Eye (tissue), 1 donor: ENCODE measurements around the gene WDR36.
A peak's percentile ranks its signal among the peaks of the same experiment; 100 is the strongest.

Experiments
- DNase-seq: peaks from one replicate; pipeline ENCODE4 v3.0.0-alpha.2; 2015

WDR36 gene

DNA sequence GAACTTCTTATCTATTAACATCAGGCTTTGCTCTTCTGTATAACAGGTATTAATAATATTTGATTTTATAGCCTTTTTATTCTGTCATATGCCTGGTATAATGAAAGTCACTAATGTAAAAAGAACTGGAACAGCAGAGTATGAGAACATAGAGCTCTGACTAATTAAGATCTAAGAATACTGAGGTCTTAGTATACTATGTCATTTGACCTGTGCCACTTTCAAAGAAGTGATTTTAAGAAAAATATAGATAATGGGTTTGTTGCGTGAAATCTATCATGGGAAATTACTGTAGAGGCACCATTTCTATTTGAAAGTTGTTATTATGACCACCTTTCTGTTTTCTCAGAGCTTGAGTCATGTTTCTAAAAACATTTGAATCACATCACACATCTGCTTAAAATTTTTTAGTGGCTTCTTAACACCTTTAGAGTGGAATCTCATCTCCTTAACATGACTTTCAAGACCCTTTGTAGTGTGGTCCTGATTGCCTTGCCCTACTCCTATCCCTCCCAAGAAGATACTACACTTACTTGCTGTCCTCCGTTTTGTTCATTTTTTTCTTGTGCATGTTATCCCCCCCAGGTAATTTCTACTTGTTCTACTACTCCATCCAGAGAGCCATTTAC is 14.3 kb downstream of the WDR36 start:
- no peak for DNase-seq

DNA sequence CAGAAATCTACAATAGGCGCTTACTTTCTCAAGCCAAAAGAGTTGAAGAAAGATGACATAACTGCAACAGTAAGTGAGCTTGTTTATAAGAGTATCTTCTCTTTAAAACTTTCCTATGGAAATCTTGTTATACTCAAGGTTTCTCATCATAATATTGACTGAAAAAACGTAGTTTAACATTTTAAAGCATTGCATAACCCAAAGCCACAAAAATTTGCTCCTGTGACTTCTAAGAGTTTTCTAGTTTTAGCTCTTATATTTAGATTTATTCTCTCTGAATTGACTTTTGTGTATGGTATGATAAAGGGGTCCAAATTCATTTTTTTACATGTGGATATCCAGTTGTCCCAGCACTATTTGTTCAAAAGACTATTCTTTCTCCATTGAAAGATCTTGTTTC is 15.2 kb downstream of the WDR36 start:
- DNase-seq, result no peak

DNA sequence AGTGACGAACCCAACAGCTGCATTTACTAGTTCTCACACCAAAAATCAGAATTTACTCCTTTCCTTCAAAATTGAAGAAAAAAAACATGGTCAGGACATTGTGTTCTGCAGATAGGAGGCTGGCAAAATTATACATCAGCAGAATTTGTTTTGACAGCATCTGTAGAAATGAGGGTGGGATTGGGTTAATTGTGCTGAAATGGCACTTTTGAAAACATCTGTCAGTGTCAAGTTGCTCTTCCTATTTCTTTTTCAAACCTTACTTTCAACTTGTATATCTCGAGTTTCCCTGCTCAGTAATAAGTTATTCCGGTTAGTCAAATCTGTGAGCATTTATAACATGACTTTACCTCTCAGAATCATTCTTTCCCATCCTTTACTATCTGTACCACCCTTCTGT is 19.8 kb downstream of the WDR36 start:
- no peak for DNase-seq

DNA sequence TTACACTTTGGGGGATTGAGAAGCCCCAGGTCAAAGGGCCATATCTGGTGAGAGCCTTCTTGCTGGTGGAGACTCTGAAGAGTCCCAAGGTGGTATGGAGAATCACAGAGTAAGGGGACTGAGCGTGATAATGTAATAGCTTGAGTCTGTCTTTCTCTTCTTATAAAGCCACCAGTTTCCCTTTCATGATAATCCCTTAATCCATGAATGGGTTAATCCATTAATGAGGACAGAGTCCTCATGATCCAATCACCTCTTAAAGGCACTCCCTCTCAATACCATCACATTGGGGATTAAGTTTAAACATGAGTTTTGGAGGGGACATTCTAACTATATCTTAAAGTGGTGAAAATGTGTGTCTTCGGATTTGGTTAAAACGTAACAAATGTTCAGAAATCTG is 21.5 kb downstream of the WDR36 start:
- no peak for DNase-seq

DNA sequence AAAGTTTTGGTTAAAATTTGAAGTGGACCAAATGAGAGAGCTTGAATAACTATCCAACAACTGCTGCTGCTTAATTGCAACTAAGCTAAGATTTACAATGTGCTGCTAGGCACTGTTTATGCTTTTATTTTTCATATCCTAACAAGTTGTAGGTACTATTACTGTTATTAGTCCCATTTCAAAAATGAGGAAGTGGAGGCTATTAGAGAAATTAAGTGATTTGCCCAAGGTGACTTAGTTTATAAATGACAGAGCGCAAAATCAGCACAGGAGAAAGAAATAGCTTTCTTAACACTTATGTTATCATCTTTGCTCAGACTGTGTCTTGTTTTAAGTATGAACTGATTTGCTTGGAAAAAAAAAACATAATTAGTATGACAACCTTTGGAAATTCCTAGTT is 23.1 kb downstream of the WDR36 start:
- DNase-seq, result no peak

DNA sequence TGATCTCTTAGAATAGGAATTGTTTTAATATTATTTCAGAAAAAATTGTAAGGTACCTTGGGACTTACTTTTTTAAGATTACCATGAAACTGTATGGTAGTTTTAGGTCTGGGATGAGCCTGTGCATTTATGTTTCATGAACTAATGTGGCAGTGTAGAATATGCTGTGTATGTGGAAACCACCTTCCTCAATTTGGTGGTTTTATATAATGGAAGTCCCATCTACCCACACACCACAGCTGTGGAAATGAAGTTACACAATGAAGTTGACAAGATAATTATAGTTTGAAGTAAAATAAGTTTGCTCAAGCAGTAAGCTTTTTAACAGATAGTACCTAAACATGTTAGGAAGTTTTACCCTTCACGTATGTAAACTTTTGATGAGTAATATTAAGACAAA is 24.4 kb downstream of the WDR36 start:
- DNase-seq, result no peak

DNA sequence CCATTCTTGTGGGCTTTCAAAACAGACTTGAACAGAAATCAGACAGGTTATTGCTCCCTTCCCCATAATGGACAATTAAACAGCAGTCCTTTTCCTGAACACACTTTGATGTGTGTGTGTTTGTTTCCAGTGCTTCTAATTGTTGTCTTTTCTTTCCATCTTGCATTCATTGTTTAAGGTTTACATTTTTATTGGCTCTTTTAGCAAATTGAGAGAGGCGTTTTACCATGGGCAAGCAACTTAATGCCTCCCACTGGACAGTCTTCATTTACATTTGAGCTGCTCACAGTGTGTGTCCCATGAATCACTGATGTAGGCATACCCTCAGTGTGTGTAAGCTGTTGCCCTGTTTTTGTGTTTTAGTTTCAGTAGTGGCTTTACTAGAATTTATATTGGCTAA is 25.0 kb downstream of the WDR36 start:
- no peak for DNase-seq

DNA sequence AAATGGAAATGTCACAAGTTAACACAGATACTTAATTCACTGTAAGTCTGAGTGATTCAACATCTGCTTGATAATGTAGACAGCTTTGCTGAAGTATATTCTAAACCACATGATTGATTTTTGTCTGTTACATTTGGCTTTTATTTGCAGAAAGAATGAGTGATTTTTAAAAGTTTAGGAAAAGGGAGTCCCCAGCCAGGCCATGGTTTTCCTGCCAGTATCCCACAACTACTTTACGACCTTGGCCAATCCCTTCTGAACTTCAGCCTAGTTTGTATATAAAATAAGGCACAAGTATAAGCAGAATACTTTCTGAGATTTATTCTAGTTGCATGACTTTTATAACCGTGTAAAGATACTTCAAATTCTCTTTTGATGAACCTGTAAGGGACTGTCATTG is 27.1 kb downstream of the WDR36 start:
- no peak for DNase-seq

DNA sequence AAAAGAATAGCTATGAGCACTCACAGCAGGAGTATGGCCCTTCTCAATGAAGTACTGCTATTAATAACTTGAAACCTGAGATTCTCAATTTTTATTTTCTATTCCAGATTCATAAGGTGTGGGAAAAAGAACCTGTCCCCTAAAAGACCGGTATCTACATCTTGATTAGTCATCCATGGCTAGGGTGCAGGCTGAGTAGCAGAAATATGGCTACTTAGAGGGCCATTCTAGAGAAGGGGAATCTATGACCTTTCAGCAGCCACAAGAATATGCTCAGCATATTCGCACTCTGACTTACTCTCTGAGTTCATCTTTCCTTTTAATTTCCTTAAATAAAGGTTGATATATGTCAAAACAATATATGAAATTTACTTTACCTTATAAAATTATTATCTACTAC is 27.7 kb downstream of the WDR36 start:
- no peak for DNase-seq

DNA sequence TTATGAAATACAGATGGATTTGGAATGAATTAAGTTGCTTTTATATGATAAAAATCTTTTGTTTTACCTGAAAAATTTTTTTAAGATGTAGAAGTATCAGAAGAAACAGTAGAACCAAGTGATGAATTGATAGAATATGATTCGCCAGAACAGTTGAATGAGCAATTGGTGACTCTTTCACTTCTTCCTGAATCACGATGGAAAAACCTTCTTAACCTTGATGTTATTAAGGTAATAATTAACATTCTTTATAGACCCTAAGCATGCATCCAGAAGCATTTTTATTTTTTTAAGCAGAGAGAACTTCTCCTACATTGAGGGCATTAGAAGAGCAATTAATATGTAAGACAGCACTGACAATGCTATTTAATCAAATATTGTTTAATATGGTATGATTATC is 28.8 kb downstream of the WDR36 start:
- no peak for DNase-seq

DNA sequence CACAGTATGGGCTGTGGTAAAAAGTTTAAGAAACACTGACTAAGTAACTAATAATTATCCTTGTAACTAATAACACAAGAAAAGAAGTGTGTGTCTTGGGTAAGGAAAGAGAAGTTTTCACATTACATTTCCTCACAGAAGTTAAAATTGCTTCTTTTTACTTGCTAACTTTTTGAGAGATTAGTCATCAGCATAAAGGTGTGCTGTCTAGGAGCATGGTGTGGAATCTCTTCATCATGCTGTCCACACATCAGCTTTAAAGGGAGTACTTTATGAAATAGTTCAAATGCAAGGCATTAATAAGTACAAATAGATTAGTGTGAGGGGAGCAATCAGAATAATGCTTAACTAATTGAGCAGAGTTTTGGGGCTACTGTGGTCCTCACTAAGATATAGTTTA is 29.8 kb downstream of the WDR36 start:
- no peak for DNase-seq

DNA sequence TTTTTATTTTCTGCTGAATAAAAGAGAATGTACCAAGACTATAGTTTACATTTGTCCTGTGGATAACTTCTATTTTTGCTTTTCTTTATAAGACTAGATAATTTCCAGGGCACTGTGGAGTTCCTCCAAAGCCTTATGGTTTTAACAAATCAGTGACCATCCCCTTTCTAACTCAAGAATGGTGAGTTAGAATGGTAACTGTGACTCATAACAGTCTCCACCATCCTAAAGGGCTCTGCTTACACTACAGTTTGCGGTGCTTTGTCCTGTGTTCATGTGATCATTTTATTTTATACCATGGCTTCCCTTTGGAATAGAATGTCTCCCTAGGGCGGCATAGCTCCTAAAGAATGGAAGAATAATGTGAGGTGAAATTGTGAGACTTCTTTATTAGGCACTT is 30.2 kb downstream of the WDR36 start:
- DNase-seq, result no peak

DNA sequence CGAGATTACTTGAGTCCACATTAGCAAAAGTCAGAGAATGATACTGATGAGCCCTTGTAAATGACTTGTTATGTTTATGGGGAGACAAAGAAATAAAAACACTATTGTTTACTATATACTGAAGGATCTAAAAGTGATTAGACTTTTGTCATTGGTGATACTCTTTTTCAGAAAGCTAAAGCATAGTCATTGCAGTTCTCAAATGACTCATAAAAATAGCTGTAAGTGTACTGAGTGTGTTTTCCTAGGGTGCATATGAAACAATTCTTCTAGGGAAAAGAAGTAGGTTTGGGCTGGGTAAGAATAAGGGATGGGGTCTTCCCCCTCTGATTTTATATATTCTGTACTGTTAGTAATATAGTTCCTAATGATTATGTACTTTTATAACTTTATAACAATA is 32.6 kb downstream of the WDR36 start:
- DNase-seq, result no peak

DNA sequence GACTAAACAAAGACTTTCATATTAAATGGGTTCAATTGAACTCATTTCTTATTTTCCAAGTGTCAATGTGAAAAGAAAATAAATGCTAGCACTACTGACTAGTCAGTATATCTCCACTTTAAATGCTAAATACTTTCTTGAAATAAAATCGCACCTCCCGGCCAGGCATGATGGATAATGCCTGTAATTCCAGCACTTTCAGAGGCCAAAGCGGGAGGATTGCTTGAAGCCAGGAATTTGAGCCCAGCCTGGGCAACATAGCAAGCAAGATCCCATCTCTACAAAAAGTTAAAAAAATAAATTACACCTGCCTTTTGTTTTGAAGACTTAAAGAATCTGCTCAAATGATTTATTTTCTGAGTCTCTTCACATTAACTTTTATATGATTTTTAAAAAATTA is 34.7 kb downstream of the WDR36 start:
- no peak for DNase-seq

DNA sequence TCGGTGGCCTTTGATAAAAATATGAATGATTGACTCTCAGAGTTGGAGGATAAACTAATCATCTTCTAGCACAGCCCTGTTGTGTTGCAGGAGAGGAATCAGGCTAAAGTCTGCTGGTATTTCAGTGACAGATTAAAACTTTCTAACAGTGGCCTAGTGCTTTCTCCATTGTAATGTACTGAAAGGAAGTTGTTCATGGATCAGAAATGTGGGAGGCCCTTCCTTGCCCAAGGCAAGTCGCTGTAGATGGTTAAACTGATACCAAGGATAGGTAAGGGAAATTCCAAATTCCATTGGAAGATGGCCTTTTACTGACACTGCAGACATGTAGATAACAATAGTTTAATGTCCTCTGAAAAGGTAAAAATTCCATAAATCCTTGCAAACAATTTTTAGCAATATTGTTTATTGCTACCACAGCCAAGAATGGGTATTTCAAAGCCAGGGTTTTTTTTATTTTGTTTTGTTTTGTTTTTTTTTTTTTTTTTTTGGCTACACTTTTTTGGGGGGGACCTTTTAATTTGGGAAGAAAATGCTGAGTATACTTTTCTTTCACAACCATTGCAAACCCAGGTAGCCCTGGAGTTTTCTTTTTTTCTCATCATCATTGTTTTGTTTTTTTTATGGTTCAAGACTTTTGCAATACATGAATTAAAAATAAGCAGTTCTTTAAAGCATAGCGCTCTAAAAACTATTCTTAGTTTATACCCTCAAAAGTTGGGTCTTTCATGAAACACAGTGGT is 35.5 kb downstream of the WDR36 start:
- no peak for DNase-seq

DNA sequence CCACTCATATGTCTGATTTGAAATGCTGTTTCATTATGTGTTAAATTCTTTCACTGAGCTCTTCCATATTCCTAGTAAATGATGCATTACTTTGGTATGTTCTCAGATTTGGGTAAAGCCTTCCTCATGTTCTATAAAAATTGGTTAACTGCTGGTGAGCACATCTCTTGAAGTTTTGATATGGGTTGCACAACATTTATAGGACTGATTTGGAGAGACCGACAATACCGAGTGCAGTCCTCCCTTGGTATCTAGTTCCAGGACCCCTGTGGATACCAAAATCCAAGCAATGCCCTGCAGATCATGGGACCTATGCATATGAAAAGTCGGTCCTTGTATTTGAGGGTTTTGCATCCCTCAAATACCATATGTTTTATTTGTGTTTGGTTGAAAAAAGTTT is 37.8 kb downstream of the WDR36 start:
- DNase-seq, result no peak

DNA sequence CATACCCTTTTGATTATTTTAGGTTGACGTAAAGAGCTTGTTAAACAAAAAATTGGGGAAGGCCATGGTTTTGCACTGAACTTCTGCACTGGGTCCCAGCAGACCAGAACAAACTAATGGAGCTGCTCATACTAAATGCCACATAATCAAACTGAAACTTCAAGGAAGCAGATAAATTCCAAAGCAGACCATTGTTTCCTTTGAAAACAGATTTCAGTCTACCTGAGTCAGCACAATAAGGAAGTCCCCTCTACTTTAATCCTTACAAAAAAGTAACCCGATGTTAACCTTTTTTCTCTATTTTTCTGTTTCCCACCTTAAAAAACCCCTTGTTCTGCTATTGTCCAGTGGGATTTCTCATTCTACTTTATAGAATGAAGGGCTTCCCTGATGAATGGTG is 39.2 kb downstream of the WDR36 start:
- DNase-seq, result no peak

DNA sequence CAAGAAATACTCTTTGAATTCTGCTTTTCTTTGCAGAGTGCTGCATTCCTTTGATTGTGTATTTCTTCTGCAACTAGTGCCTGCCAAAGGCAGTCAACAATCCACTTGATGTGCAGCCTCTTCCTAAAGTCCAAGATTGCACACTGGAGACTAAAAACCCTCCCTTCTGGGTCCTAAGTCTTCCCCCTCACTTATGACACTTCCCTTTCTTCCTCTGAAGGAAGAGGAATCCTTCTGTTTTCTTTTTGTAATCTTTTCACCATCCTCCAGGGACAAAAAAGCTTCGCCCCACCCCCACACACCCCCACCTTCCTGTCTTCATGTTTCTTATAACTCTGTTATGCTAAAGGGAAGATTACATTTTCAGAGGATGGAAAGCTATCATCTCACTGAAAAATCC is 39.9 kb downstream of the WDR36 start:
- no peak for DNase-seq

DNA sequence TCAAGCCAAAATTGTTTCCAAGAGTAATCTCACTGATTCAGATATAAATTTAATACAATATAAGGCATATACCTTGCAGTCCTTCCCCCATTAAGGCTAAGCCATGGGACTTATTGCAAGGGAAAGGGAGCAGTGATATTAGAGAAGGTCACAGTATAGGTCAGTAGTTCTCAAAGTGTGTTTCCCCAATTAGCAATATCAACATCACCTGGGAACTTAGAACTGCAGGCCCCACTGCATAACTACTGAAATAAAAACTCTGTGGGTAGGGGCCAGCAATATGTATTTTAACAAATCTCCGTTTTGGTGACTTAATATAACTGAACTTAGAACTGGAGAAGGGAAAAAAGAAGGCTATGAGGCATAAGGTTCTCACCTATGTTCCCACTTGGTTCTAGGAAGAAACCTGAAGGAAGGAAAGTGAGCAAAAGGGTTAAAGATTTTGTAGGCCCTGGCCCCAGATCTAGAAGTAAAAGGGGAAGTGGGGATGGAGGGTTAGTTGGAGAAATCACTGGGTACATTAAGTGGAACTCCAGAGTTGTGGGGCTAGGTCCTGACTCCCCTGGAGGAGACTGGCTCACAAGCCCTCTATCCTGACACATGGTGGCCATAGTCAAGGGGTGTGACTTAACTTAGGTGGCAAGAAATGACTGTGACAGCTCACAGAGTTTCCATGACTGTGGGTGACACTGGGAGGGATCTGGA is 40.7 kb downstream of the WDR36 start:
- no peak for DNase-seq

DNA sequence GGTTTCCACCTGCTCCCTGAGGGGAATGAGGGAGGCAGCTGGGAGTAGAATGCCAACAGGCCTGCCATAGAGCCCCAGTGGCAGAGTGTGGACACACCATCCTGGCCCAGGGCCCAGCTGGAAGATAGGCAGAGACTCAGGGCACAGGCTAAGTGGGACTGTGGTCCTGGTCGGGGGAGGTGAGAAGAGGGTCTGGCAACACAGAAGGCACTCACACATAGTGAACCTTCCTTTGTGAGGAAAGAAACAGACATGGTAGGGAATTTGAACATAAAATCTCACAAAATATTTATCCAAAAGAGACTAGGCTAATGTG is 41.2 kb downstream of the WDR36 start:
- DNase-seq, result no peak

DNA sequence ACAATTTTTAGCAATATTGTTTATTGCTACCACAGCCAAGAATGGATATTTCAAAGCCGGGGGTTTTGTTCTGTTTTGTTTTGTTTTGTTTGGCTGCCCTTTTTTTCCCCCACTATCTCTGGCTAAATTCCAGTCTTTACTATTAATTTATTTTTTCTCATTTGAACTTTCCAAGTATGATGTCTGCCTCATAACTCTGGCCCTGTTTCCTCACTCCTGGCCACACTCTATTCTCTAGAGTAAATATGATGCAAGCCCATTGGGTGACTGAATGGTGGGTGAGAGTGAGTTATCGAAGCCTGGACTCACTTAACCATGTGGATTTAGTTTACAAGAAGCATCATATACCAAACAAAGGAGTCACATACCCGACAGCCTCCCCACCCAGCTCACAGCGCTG is 41.9 kb downstream of the WDR36 start:
- DNase-seq, result peak; percentile 69

DNA sequence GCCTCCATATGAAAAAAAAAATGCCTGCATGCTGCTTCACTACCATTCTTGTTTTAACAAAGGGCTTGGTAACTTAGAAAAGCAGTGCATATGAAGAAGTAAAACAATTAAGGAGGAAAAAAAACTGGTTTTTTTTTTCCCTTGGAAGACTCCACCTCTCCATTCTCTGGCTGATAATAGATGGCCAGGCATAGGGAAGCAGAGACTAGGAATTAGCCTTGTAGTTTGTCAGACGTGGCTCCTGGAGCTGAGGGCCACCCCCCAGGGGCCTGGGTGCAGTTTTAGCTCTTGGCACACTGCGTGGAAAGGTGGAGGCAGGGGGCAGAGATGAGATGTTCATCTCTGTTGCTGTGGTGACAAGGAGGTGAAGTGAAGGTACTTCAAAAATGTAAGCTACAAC is 42.7 kb downstream of the WDR36 start:
- peak; percentile 12 for DNase-seq

DNA sequence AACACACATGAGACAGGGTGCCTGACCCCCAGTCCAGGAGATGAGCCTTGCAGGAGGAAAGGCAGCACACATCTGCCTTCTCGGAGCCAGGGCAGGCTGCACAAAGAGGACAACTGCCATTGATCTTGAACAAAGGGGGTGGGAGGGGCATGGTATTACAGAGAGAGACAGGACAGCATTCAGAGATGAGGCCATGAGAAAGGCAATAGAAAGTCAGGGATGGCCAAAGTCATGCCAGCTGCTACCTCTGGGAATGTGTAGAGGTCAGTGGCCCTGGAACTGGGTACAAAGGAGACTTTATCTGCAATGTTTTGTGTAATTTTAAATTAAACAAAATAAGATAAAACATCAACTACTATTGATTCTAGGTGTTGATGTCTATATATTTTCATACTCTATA is 43.2 kb downstream of the WDR36 start:
- peak; percentile 43 for DNase-seq

DNA sequence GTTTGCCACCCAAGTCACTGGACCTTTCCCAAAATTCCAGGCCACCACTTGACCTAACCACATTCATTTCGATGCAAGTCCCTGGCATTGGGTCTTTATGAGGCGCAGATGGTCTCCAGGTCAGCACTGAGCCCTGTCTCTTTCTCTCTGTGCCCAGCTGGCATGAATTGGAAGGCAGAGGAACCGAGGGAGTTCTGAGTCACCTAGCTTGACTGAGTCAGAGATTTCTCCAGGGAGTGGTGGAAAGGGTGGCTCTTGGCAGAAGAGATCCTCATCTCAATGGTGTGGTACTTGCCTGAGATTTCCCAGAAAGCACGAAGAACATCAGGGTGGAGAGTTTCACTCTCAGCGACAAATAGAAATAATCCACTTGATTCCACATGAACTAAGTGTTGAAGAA is 43.8 kb downstream of the WDR36 start:
- no peak for DNase-seq

DNA sequence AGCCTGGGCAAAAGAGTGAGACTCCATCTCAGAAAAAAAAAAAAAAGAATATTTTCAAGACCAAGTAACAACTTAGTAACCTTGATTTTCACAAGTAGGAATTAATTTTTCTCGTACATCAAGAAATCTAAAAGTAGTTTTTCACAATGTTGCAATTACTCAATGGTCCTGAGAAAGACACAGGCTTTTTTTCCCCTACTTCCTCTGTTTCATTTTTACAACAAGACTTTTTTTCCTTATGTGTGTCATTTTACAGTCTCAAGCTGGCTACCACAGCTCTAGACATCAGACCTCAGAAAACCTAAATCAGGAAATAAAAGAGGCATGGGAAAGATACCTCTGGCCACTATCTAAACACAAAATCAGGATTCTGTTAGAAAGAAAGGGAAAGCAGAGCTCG is 45.9 kb downstream of the WDR36 start:
- no peak for DNase-seq
